HG02571 (cell line): ENCODE results near the gene RNF38.
"Not testable (repeated sequence)": the region's sequence is repeated elsewhere in the genome, so short reads cannot be mapped to it uniquely, and the experiment has no call there.

Source experiments
- ATAC-seq: cut with Tn5 transposase; IDR thresholded peaks from one replicate; pipeline ENCODE4 v1.9.1; 2021; ENCODE audit warnings: mild to moderate bottlenecking, moderate library complexity; ENCODE audit not compliant: unreplicated experiment

Gene RNF38

GRCh38 chr9:36297798-36298197, 102.3 kb downstream of the RNF38 start:
- no peak for ATAC-seq

- ATAC-seq = not testable (repeated sequence)
Measured at GRCh38 chr9:36294996-36295395, 105.1 kb downstream of the RNF38 start.

- no peak for ATAC-seq
Measured at GRCh38 chr9:36293918-36294317, 106.2 kb downstream of the RNF38 start.

- ATAC-seq = no peak
Measured at GRCh38 chr9:36293171-36293570, 106.9 kb downstream of the RNF38 start.

- ATAC-seq = no peak
Measured at GRCh38 chr9:36292641-36293040, 107.4 kb downstream of the RNF38 start.

GRCh38 chr9:36290996-36291395, 109.1 kb downstream of the RNF38 start:
- ATAC-seq = no peak

GRCh38 chr9:36289836-36290435, 110.1 kb downstream of the RNF38 start:
- ATAC-seq = no peak

- no peak for ATAC-seq
Measured at GRCh38 chr9:36288070-36288469, 112.0 kb downstream of the RNF38 start.
